Endodermal cell (in vitro differentiated cells): ENCODE measurements around the gene ZYG11A. TPM values are rescaled to one million over a fixed set of nuclear protein-coding genes. Genes with fewer than 3 reads are reported as not detected.
"Not testable (repeated sequence)": the region's sequence is repeated elsewhere in the genome, so short reads cannot be mapped to it uniquely, and the experiment has no call there.

Experiments used
- DNase-seq: peaks from one replicate; pipeline ENCODE4 v3.0.0-alpha.2; 2017
- H3K27ac ChIP-seq: 2 replicates; pipeline ENCODE4 v1.5.1; 2013; ENCODE audit warnings: mild to moderate bottlenecking, low read depth, low read length, moderate library complexity
- H3K27me3 ChIP-seq: 2 replicates; pipeline ENCODE4 v1.6.1; 2013; ENCODE audit warnings: mild to moderate bottlenecking, low read length, moderate library complexity; ENCODE audit not compliant: insufficient read depth, control insufficient read depth, poor library complexity, severe bottlenecking
- H3K36me3 ChIP-seq: 2 replicates; pipeline ENCODE4 v1.7.0; 2013; ENCODE audit warnings: mild to moderate bottlenecking, low read length, moderate library complexity; ENCODE audit not compliant: control insufficient read depth, insufficient read depth
- H3K4me1 ChIP-seq: one replicate; pipeline ENCODE4 v1.7.0; 2013; ENCODE audit warnings: low read length; ENCODE audit not compliant: control insufficient read depth, insufficient read depth
- H3K4me3 ChIP-seq: 2 replicates; pipeline ENCODE4 v1.5.1; 2013; ENCODE audit warnings: mild to moderate bottlenecking, low read length, moderate library complexity
- H3K9ac ChIP-seq: 2 replicates; pipeline ENCODE4 v1.6.1; 2013; ENCODE audit warnings: mild to moderate bottlenecking, low read length, moderate library complexity; ENCODE audit not compliant: poor library complexity, severe bottlenecking; ENCODE audit errors: extremely low read depth
- H3K9me3 ChIP-seq: 2 replicates; pipeline ENCODE4 v1.6.1; 2013; ENCODE audit warnings: mild to moderate bottlenecking, low read length, moderate library complexity; ENCODE audit not compliant: control insufficient read depth
- H3K27ac Mint-ChIP-seq: 2 replicates; pipeline ENCODE4 v1.8.0; 2020; ENCODE audit warnings: mixed read lengths
- H3K27me3 Mint-ChIP-seq: 2 replicates; pipeline ENCODE4 v1.8.0; 2021; ENCODE audit warnings: mild to moderate bottlenecking, mixed read lengths; ENCODE audit not compliant: insufficient read depth
- H3K36me3 Mint-ChIP-seq: 2 replicates; pipeline ENCODE4 v1.8.0; 2020; ENCODE audit warnings: low read depth, mixed read lengths
- H3K4me1 Mint-ChIP-seq: 2 replicates; pipeline ENCODE4 v1.8.0; 2020; ENCODE audit warnings: mixed read lengths
- H3K4me3 Mint-ChIP-seq: 2 replicates; pipeline ENCODE4 v1.8.0; 2020; ENCODE audit warnings: mild to moderate bottlenecking, moderate library complexity, mixed read lengths
- H3K9me3 Mint-ChIP-seq: 2 replicates; pipeline ENCODE4 v1.8.0; 2020; ENCODE audit warnings: mild to moderate bottlenecking, mixed read lengths
- CTCF ChIP-seq: fragments of 200-600 bp; sonication (generic); conservative IDR thresholded peaks from 2 replicates; pipeline ENCODE4 v1.5.0; 2021; ENCODE audit warnings: antibody characterized with exemption, mild to moderate bottlenecking
- WGBS, 2 experiments: methylation state at CpG; one replicate each; pipeline versions ENCODE4 v1.1.5 to v1.1.7; 2013; ENCODE audit warnings: missing lambda C conversion rate in 2 of 2, mixed read lengths in 1 of 2; ENCODE audit not compliant: insufficient coverage in 1 of 2, insufficient read length in 1 of 2; 5-methylcytosine and 5-hydroxymethylcytosine counted together
- total RNA-seq, 2 donors: library from RNA; stranded (reverse); fragmentation: NEBNext Ultra II Directional in 1 of 2; extraction: Animal tissue kit (Norgen Biotek cat#: 25700) in 1 of 2; gene quantifications; 2 replicates in 1 of 2; 3 replicates in 1 of 2; pipeline ENCODE4 v1.2.1, GENCODE V29; 2021

ZYG11A gene
- total RNA-seq, 2 donors from 2014 or later = 1.5 to 3.2 TPM

- H3K27me3 ChIP-seq = no peaks in the 10 kb centered on the region
- no peaks in the 10 kb centered on the region for H3K9me3 Mint-ChIP-seq
- H3K27me3 Mint-ChIP-seq = no peaks in the 10 kb centered on the region
- DNase-seq = no peak
- TF ChIP-seq CTCF = no peak
- no peaks in the 10 kb centered on the region for H3K36me3 Mint-ChIP-seq
- no peak overlapping the region for H3K4me3 Mint-ChIP-seq
- H3K27ac Mint-ChIP-seq = no peak overlapping the region
- H3K9ac ChIP-seq = no peak overlapping the region
- no peaks in the 10 kb centered on the region for H3K36me3 ChIP-seq
- WGBS, 2 experiments = 100% methylated on average over 1 of the region's 2 CpGs; no CpG with 5 or more reads in 1 of the 2 experiments
- no peaks in the 10 kb centered on the region for H3K9me3 ChIP-seq
- H3K4me3 ChIP-seq = no peak overlapping the region
- H3K27ac ChIP-seq = no peak overlapping the region
- no peaks in the 10 kb centered on the region for H3K4me1 ChIP-seq
- peaks cover 5% of the 10 kb centered on the region for H3K4me1 Mint-ChIP-seq
Observed at GRCh38 chr1:52862666-52863458, 20.3 kb downstream of the ZYG11A start.

GRCh38 chr1:52867087-52867863 lies 24.7 kb downstream of the ZYG11A start:
- H3K27ac ChIP-seq = no peak overlapping the region
- no peaks in the 10 kb centered on the region for H3K4me1 ChIP-seq
- WGBS, 2 experiments = 91% methylated on average over 2 of the region's 2 CpGs; no CpG with 5 or more reads in 1 of the 2 experiments
- no peaks in the 10 kb centered on the region for H3K27me3 Mint-ChIP-seq
- H3K36me3 ChIP-seq = no peaks in the 10 kb centered on the region
- H3K4me3 Mint-ChIP-seq = no peak overlapping the region
- no peak overlapping the region for H3K9ac ChIP-seq
- H3K9me3 Mint-ChIP-seq = peaks cover 19% of the 10 kb centered on the region
- no peak overlapping the region for H3K4me3 ChIP-seq
- peaks cover 11% of the 10 kb centered on the region for H3K36me3 Mint-ChIP-seq
- no peak overlapping the region for H3K27ac Mint-ChIP-seq
- no peak for DNase-seq
- H3K27me3 ChIP-seq = no peaks in the 10 kb centered on the region
- H3K9me3 ChIP-seq = no peaks in the 10 kb centered on the region
- no peak for TF ChIP-seq CTCF
- peaks cover 5% of the 10 kb centered on the region for H3K4me1 Mint-ChIP-seq

- H3K4me3 Mint-ChIP-seq, H3K27ac ChIP-seq, H3K27me3 Mint-ChIP-seq, H3K4me1 Mint-ChIP-seq, H3K27ac Mint-ChIP-seq, H3K4me3 ChIP-seq, H3K27me3 ChIP-seq, H3K4me1 ChIP-seq, H3K9ac ChIP-seq, H3K9me3 ChIP-seq, DNase-seq, H3K36me3 ChIP-seq: not testable (repeated sequence)
- peaks cover 19% of the 10 kb centered on the region for H3K9me3 Mint-ChIP-seq
- 96% methylated on average over 4 of the region's 29 CpGs; no CpG with 5 or more reads in 1 of the 2 experiments for WGBS, 2 experiments
- peaks cover 11% of the 10 kb centered on the region for H3K36me3 Mint-ChIP-seq
Observed at GRCh38 chr1:52869727-52870126, 27.2 kb downstream of the ZYG11A start.
